Measurements from ENCODE around the gene OR52B4.
"Not testable (repeated sequence)": the region's sequence is repeated elsewhere in the genome, so short reads cannot be mapped to it uniquely, and the experiment has no call there.

DNA sequence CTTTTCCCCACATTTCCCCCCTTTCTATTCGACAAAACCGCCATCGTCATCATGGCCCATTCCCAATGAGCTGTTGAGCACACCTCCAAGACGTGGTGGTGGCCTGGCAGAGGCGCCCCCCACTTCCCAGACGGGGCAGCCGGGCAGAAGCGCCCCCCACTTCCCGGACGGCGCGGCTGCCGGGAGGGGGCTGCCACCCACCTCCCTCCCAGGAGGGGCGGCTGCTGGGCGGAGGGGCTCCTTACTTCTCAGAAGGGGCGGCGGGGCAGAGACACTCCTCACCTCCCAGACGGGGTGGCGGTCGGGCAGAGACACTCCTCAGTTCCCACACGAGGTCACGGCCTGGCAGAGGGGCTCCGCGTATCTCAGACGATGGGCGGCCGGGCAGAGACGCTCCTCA is 33.8 kb downstream of the OR52B4 start:
- TF ChIP-seq ERF (CRISPR knock-in tag; IDR thresholded peaks at IDR 0.05); SMAD1 (IDR thresholded peaks at IDR 0.05; ENCODE audit: low read depth, low read length, partially characterized antibody); MTF1 (CRISPR knock-in tag; IDR thresholded peaks at IDR 0.05; ENCODE audit: borderline replicate concordance); RBM15 (IDR thresholded peaks at IDR 0.05; ENCODE audit: insufficient read depth, low read length); ELF4 (CRISPR knock-in tag; IDR thresholded peaks at IDR 0.05); FOXJ2 (tag; IDR thresholded peaks at IDR 0.05); RAD21 (CRISPR knock-in tag; conservative IDR thresholded peaks at IDR 0.05 in 1 of 2, IDR thresholded peaks at IDR 0.05 in 1 of 2); TCF7 (IDR thresholded peaks at IDR 0.05; ENCODE audit: borderline replicate concordance); EP300 (IDR thresholded peaks at IDR 0.05; ENCODE audit: low read length): not testable (repeated sequence)
- TF ChIP-seq, protein P1, sequence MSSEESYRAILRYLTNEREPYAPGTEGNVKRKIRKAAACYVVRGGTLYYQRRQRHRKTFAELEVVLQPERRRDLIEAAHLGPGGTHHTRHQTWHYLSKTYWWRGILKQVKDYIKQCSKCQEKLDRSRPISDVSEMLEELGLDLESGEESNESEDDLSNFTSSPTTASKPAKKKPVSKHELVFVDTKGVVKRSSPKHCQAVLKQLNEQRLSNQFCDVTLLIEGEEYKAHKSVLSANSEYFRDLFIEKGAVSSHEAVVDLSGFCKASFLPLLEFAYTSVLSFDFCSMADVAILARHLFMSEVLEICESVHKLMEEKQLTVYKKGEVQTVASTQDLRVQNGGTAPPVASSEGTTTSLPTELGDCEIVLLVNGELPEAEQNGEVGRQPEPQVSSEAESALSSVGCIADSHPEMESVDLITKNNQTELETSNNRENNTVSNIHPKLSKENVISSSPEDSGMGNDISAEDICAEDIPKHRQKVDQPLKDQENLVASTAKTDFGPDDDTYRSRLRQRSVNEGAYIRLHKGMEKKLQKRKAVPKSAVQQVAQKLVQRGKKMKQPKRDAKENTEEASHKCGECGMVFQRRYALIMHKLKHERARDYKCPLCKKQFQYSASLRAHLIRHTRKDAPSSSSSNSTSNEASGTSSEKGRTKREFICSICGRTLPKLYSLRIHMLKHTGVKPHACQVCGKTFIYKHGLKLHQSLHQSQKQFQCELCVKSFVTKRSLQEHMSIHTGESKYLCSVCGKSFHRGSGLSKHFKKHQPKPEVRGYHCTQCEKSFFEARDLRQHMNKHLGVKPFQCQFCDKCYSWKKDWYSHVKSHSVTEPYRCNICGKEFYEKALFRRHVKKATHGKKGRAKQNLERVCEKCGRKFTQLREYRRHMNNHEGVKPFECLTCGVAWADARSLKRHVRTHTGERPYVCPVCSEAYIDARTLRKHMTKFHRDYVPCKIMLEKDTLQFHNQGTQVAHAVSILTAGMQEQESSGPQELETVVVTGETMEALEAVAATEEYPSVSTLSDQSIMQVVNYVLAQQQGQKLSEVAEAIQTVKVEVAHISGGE (CRISPR knock-in tag; IDR thresholded peaks at IDR 0.05), result not testable (repeated sequence)
- TF ChIP-seq, protein P2, sequence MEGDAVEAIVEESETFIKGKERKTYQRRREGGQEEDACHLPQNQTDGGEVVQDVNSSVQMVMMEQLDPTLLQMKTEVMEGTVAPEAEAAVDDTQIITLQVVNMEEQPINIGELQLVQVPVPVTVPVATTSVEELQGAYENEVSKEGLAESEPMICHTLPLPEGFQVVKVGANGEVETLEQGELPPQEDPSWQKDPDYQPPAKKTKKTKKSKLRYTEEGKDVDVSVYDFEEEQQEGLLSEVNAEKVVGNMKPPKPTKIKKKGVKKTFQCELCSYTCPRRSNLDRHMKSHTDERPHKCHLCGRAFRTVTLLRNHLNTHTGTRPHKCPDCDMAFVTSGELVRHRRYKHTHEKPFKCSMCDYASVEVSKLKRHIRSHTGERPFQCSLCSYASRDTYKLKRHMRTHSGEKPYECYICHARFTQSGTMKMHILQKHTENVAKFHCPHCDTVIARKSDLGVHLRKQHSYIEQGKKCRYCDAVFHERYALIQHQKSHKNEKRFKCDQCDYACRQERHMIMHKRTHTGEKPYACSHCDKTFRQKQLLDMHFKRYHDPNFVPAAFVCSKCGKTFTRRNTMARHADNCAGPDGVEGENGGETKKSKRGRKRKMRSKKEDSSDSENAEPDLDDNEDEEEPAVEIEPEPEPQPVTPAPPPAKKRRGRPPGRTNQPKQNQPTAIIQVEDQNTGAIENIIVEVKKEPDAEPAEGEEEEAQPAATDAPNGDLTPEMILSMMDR (IDR thresholded peaks at IDR 0.05 in 2 of 3, conservative IDR thresholded peaks at IDR 0.05 in 1 of 3; ENCODE audit: insufficient read depth in 2 of 3, low read depth in 1 of 3, low read length in 3 of 3), result not testable (repeated sequence)
- TF ChIP-seq, protein P3, sequence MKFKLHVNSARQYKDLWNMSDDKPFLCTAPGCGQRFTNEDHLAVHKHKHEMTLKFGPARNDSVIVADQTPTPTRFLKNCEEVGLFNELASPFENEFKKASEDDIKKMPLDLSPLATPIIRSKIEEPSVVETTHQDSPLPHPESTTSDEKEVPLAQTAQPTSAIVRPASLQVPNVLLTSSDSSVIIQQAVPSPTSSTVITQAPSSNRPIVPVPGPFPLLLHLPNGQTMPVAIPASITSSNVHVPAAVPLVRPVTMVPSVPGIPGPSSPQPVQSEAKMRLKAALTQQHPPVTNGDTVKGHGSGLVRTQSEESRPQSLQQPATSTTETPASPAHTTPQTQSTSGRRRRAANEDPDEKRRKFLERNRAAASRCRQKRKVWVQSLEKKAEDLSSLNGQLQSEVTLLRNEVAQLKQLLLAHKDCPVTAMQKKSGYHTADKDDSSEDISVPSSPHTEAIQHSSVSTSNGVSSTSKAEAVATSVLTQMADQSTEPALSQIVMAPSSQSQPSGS (CRISPR knock-in tag; IDR thresholded peaks at IDR 0.05), result not testable (repeated sequence)
- TF ChIP-seq, protein P4, sequence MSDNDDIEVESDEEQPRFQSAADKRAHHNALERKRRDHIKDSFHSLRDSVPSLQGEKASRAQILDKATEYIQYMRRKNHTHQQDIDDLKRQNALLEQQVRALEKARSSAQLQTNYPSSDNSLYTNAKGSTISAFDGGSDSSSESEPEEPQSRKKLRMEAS (CRISPR knock-in tag; IDR thresholded peaks at IDR 0.05), result not testable (repeated sequence)
